Loucy (cell line): ENCODE measurements around the gene HPS6.

ENCODE experiments used
- EZH2phosphoT487 ChIP-seq: fragments of 200-600 bp; IDR thresholded peaks from 2 replicates; pipeline ENCODE4 v1.6.1; 2018; ENCODE audit warnings: antibody characterized with exemption, mild to moderate bottlenecking, moderate library complexity, borderline replicate concordance
- TF ChIP-seq, protein P1 (sequence below): fragments of 200-600 bp; sonication (generic); conservative IDR thresholded peaks from 2 replicates; pipeline ENCODE4 v1.5.1; 2014; ENCODE audit warnings: mild to moderate bottlenecking, antibody characterized with exemption, low read length

DNA sequence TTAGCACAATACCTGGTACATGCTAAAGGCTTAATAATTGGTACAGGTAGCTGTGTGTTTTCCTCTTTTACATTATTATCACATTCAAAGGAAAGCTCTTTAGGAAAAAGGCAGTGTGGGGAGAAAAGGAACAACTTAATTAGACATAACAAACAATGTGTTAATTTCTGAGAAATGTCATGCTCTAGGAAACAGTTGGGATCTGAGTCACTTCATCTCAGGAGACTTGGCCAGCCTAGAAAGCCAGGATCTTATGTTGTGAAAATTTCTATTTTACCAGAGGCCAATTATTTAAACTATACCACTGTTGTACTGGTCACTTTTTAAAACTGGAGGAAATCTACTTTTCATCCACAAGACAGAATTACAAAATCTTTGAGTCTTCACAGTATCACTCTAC lies 48.7 kb upstream of the HPS6 start:
- no peak for TF ChIP-seq EZH2phosphoT487
- TF ChIP-seq, protein P1, sequence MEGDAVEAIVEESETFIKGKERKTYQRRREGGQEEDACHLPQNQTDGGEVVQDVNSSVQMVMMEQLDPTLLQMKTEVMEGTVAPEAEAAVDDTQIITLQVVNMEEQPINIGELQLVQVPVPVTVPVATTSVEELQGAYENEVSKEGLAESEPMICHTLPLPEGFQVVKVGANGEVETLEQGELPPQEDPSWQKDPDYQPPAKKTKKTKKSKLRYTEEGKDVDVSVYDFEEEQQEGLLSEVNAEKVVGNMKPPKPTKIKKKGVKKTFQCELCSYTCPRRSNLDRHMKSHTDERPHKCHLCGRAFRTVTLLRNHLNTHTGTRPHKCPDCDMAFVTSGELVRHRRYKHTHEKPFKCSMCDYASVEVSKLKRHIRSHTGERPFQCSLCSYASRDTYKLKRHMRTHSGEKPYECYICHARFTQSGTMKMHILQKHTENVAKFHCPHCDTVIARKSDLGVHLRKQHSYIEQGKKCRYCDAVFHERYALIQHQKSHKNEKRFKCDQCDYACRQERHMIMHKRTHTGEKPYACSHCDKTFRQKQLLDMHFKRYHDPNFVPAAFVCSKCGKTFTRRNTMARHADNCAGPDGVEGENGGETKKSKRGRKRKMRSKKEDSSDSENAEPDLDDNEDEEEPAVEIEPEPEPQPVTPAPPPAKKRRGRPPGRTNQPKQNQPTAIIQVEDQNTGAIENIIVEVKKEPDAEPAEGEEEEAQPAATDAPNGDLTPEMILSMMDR = no peak
